Activated CD8-positive, alpha-beta T cell treated with anti-CD3 and anti-CD28 coated beads for 36 hours (primary cell): ENCODE measurements around the gene PTPN7. TPM values are rescaled to one million over a fixed set of nuclear protein-coding genes. Genes with fewer than 3 reads are reported as not detected.
A peak's percentile ranks its signal among the peaks of the same experiment; 100 is the strongest.

Experiments
- ATAC-seq: fragments of 200-7000 bp; cut with Tn5 transposase; one replicate; pipeline ENCODE4 v1.10.0; 2021; ENCODE audit warnings: mild to moderate bottlenecking, moderate library complexity
- CTCF ChIA-PET: fragments of 350-600 bp; sonication (Branson Sonifier 250); formaldehyde crosslinking; loops from one replicate; lab custom pipeline; 2021; ENCODE audit warnings: antibody characterized with exemption; lab: Charles Lee
- POLR2A ChIA-PET: fragments of 350-600 bp; sonication (Branson Sonifier 250); formaldehyde crosslinking; loops from one replicate; lab custom pipeline; 2021; ENCODE audit warnings: antibody characterized with exemption; lab: Charles Lee
- DNase-seq: peaks from one replicate; pipeline ENCODE4 v3.0.0-alpha.2; 2020
- H3K27ac Mint-ChIP-seq: one replicate; pipeline ENCODE4 v1.8.0; 2021; ENCODE audit warnings: mild to moderate bottlenecking, mixed read lengths
- H3K27me3 Mint-ChIP-seq: one replicate; pipeline ENCODE4 v1.8.0; 2021; ENCODE audit warnings: mixed read lengths
- H3K36me3 Mint-ChIP-seq: one replicate; pipeline ENCODE4 v1.8.0; 2021; ENCODE audit warnings: low read depth, mixed read lengths
- H3K4me1 Mint-ChIP-seq: one replicate; pipeline ENCODE4 v1.8.0; 2021; ENCODE audit warnings: low read depth, mixed read lengths
- H3K4me3 Mint-ChIP-seq: one replicate; pipeline ENCODE4 v1.8.0; 2021; ENCODE audit warnings: mild to moderate bottlenecking, moderate library complexity, mixed read lengths
- H3K9me3 Mint-ChIP-seq: one replicate; pipeline ENCODE4 v1.8.0; 2021; ENCODE audit warnings: mixed read lengths
- intact Hi-C: fragments of 100-400 bp; cut with micrococcal nuclease; formaldehyde crosslinking; loops from one replicate; pipeline ENCODE4 v1.10.0; 2022
- total RNA-seq, 2 experiments: library from RNA; stranded (reverse); gene quantifications; one replicate each; pipeline ENCODE4 v1.2.3, GENCODE V29; 2021
- TF ChIP-seq, protein P1 (sequence below): fragments of 200-600 bp; IDR thresholded peaks from one replicate; pipeline ENCODE4 v1.8.0; 2022; ENCODE audit warnings: antibody characterized with exemption, mild to moderate bottlenecking

The PTPN7 gene
- total RNA-seq, 2 experiments from 2014 or later = 195 to 200 TPM

DNA sequence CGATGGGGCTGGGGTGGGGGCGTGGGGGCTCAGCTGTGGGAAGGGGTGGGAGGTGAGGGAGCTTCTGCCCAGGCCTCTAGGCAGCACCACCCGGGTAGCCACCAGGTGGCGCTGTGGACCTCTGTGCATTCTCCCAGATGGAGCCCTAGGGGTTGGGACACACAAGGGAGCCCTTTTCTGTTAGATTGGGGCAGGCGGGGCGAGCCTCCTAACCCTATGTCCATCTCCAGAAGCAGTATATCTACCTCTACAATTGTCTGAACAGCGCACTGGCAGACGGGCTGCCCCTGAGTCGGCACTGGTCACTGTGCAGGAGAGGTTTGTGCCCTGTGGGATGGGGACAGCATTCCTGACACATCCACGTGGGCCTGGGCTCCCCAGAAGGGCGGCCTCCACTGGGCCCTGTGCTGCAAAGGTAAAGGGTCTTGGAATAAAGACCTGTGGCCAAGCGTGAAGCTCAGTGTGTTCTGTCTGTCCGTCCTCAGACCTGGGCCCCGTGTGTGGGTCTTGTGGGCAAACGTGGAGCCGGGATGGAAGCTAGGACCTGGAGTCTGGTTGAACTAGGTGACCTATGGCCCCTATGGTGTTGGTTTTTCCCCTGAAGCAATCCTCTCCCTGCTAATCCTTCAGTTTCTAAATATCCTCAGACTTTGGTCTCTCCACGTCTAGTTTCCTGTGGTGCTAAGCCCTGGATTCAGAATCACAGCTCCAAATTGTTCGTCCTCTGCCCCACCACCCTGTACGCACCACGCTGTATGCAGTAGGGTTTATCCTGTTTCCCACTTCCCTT lies 28.8 kb upstream of the PTPN7 start:
- Mint-ChIP-seq H3K27ac (no peak overlapping the region), H3K4me3 (no peak overlapping the region), H3K9me3 (no peaks in the 10 kb centered on the region), H3K27me3 (peaks cover 6% of the 10 kb centered on the region), H3K4me1 (peaks cover 9% of the 10 kb centered on the region), H3K36me3 (no peaks in the 10 kb centered on the region)
- intact Hi-C loops = no loop called here
- TF ChIP-seq, protein P1, sequence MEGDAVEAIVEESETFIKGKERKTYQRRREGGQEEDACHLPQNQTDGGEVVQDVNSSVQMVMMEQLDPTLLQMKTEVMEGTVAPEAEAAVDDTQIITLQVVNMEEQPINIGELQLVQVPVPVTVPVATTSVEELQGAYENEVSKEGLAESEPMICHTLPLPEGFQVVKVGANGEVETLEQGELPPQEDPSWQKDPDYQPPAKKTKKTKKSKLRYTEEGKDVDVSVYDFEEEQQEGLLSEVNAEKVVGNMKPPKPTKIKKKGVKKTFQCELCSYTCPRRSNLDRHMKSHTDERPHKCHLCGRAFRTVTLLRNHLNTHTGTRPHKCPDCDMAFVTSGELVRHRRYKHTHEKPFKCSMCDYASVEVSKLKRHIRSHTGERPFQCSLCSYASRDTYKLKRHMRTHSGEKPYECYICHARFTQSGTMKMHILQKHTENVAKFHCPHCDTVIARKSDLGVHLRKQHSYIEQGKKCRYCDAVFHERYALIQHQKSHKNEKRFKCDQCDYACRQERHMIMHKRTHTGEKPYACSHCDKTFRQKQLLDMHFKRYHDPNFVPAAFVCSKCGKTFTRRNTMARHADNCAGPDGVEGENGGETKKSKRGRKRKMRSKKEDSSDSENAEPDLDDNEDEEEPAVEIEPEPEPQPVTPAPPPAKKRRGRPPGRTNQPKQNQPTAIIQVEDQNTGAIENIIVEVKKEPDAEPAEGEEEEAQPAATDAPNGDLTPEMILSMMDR = peak; percentile 86
- ChIA-PET CTCF (interaction anchor here (0.7 to 3.2 kb wide), 27 partner anchors 10 to 531 kb away, joined by 3 to 27 read pairs (median 4); partner anchors contain the start of gene PTPN7), POLR2A (interaction anchor here (0.6 to 1.4 kb wide), 3 partner anchors 15 to 152 kb away, joined by 3 read pairs; partner anchors contain the start of gene UBE2T)
- DNase-seq (peak; percentile 88), ATAC-seq (peak; percentile 70)

DNA sequence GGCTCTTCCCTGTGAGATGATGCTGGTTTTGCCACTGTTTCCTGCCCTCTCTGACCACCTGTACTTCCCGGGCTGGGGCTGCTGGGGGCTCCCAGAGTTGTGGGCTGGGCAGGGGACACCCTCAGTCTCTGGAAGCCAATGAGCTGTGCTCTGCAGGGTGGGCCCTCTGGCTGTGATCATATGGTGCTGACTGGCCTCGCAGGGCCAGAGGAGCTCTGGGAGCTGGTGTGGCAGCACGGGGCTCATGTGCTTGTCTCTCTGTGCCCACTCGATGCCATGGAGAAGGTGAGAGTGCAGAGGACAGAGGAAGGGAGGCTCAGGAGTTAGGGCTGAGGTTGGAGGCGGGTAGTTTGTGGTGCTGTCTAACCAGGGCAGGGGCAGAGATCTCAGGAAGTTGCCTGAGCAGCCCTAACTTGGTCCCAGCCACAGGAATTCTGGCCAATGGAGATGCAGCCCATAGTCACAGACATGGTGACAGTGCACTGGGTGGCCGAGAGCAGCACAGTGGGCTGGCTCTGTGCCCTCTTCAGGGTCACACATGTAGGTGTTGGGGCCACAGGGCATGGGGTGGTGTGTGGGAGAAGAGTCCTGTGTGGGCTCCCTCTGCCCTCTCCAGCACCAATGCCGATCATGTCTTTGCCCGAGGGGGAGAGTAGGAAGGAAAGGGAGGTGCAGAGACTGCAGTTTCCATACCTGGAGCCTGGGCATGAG lies 27.4 kb upstream of the PTPN7 start:
- Mint-ChIP-seq H3K36me3 (no peaks in the 10 kb centered on the region), H3K27ac (no peak overlapping the region), H3K27me3 (no peaks in the 10 kb centered on the region), H3K4me3 (no peak overlapping the region), H3K4me1 (peaks cover 14% of the 10 kb centered on the region), H3K9me3 (no peaks in the 10 kb centered on the region)
- DNase-seq (no peak), ATAC-seq (no peak)
- TF ChIP-seq, protein P1 = no peak
- ChIA-PET CTCF (interaction anchor here (0.6 to 9.8 kb wide), 9 partner anchors 7 to 532 kb away, joined by 3 to 58 read pairs (median 5); partner anchors contain the start of gene LGR6), POLR2A (no interaction called here)
- intact Hi-C loops = no loop called here

DNA sequence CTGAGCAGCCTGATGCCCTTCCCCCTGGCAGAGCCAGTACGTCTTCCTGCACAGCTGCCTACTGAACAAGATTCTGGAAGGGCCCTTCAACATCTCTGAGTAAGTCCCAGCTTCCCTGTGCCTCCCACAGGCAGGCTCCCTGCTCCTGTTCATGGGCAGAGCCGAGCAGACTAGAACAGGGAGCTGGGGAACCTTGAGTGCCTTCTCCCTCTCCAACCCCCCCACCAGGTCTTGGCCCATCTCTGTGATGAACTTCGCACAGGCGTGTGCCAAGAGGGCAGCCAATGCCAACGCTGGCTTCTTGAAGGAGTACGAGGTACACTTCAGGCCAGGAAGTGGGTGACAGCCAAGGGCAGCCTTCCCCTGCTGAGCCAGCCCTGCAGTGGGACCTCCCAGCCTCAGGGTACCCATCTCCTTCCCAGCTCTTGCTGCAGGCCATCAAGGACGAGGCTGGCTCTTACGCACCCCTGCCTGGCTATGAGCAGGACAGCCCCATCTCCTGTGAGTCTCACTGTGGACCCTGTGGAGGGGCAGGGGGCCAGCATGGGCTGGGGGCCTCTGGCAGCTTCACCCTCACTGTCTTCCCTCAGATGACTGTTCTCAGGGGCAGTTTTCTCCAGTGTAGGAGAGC lies 26.8 kb upstream of the PTPN7 start:
- ChIA-PET POLR2A (interaction anchor here (1.1 kb wide), 1 partner anchor 96 kb away, joined by 3 read pairs; no protein-coding TSS in a partner anchor), CTCF (interaction anchor here (0.6 to 9.8 kb wide), 5 partner anchors 7 to 532 kb away, joined by 3 to 58 read pairs (median 5); partner anchors contain the start of gene LGR6)
- Mint-ChIP-seq H3K9me3 (no peaks in the 10 kb centered on the region), H3K36me3 (no peaks in the 10 kb centered on the region), H3K4me1 (peaks cover 14% of the 10 kb centered on the region), H3K4me3 (no peak overlapping the region), H3K27ac (no peak overlapping the region), H3K27me3 (no peaks in the 10 kb centered on the region)
- DNase-seq = no peak
- intact Hi-C loops = no loop called here
- ATAC-seq = no peak
- TF ChIP-seq, protein P1 = no peak

DNA sequence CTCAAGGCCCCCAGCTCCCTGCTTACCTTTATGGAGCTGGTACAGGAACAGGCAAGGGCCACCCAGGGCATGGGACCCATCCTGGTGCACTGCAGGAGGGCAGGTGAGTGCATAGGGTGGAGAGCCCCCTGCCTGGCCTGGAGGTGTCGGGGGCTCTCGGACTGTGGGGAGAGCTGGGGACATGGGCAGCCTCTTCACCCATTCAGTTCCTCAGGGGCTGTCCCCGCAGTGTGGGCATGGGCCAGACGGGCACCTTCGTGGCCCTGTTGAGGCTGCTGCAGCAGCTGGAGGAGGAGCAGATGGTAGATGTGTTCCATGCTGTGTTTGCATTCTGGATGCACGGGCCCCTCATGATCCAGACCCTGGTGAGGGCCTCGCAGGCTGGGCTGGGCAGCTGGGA lies 25.9 kb upstream of the PTPN7 start:
- H3K27me3 Mint-ChIP-seq = no peaks in the 10 kb centered on the region
- H3K27ac Mint-ChIP-seq = no peak overlapping the region
- CTCF ChIA-PET = interaction anchor here (1.4 to 9.8 kb wide), 4 partner anchors 8 to 533 kb away, joined by 5 to 58 read pairs (median 5); partner anchors contain the start of gene LGR6
- ATAC-seq = no peak
- intact Hi-C loops = no loop called here
- H3K36me3 Mint-ChIP-seq = no peaks in the 10 kb centered on the region
- H3K4me3 Mint-ChIP-seq = no peak overlapping the region
- POLR2A ChIA-PET = interaction anchor here (1.1 to 1.2 kb wide), 2 partner anchors 26 to 97 kb away, joined by 3 to 4 read pairs; partner anchors contain the start of gene PTPN7
- H3K9me3 Mint-ChIP-seq = no peaks in the 10 kb centered on the region
- H3K4me1 Mint-ChIP-seq = peaks cover 14% of the 10 kb centered on the region
- DNase-seq = no peak
- TF ChIP-seq, protein P1 = no peak
